SK-N-SH (cell line): ENCODE data around the gene PHOX2A. TPM values are rescaled to one million over a fixed set of nuclear protein-coding genes. Genes with fewer than 3 reads are reported as not detected.

Experiments used
- CTCF ChIA-PET: fragments of 300-600, 350-600 bp; formaldehyde crosslinking; extraction: SDS; loops from one replicate; lab custom pipeline; 2021; lab: Yijun Ruan, JAX
- POLR2A ChIA-PET: fragments of 350-600 bp; sonication (Branson Sonifier 250); formaldehyde crosslinking; extraction: SDS; loops from one replicate; lab custom pipeline; 2020; ENCODE audit warnings: antibody characterized with exemption, inconsistent platforms; lab: Yijun Ruan, JAX
- DNase-seq: peaks from one replicate; pipeline ENCODE4 v3.0.0; 2012
- H2AFZ ChIP-seq: fragments of 200-600 bp; sonication (generic); 2 replicates; pipeline ENCODE4 v1.8.1; 2016; ENCODE audit warnings: antibody characterized with exemption, mild to moderate bottlenecking, low read depth
- H3F3A ChIP-seq: fragments of 200-600 bp; sonication (generic); replicated peaks from 2 replicates; pipeline ENCODE3; 2016; ENCODE audit warnings: antibody characterized with exemption, mild to moderate bottlenecking; ENCODE audit not compliant: insufficient read depth
- H3K27ac ChIP-seq, 2 experiments: fragments of 200-500 bp in 1 of 2; fragments of 200-600 bp in 1 of 2; sonication (Bioruptor generic) in 1 of 2; sonication (generic), shearing (Covaris generic) in 1 of 2; 2 replicates each; pipeline versions ENCODE4 v1.5.1 to v1.6.1; 2014 to 2016; ENCODE audit warnings: low read depth in 2 of 2, inconsistent platforms in 1 of 2, low read length in 1 of 2, mild to moderate bottlenecking in 1 of 2, mixed read lengths in 1 of 2
- H3K27me3 ChIP-seq: fragments of 200-600 bp; sonication (generic), shearing (Covaris generic); 2 replicates; pipeline ENCODE4 v1.6.1; 2016; ENCODE audit warnings: mixed run types; ENCODE audit not compliant: insufficient read depth
- H3K36me3 ChIP-seq, 2 experiments: fragments of 200-500 bp in 1 of 2; fragments of 200-600 bp in 1 of 2; sonication (Bioruptor generic) in 1 of 2; sonication (generic) in 1 of 2; replicated peaks in 1 of 2; 2 replicates each; pipeline versions ENCODE3 to v1.5.1; 2014 to 2016; ENCODE audit warnings: low read length in 1 of 2, mild to moderate bottlenecking in 1 of 2; ENCODE audit not compliant: insufficient read depth in 2 of 2, control insufficient read depth in 1 of 2
- H3K4me1 ChIP-seq, 2 experiments: fragments of 200-500 bp in 1 of 2; fragments of 200-600 bp in 1 of 2; sonication (Bioruptor generic) in 1 of 2; sonication (generic), shearing (Covaris generic) in 1 of 2; 2 replicates each; pipeline versions ENCODE4 v1.5.1 to v1.6.1; 2014 to 2016; ENCODE audit warnings: low read depth in 1 of 2, low read length in 1 of 2, mixed run types in 1 of 2; ENCODE audit not compliant: insufficient read depth in 2 of 2, control insufficient read depth in 1 of 2
- H3K4me2 ChIP-seq: fragments of 200-600 bp; sonication (generic), shearing (Covaris generic); 2 replicates; pipeline ENCODE4 v1.6.1; 2017; ENCODE audit warnings: mixed run types
- H3K4me3 ChIP-seq, 2 experiments: fragments of 200-500 bp in 1 of 2; fragments of 200-600 bp in 1 of 2; sonication (Bioruptor generic) in 1 of 2; sonication (generic), shearing (Covaris generic) in 1 of 2; 2 replicates each; pipeline versions ENCODE4 v1.5.1 to v1.8.1; 2014 to 2016; ENCODE audit warnings: low read depth in 2 of 2, inconsistent platforms in 1 of 2, low read length in 1 of 2, mild to moderate bottlenecking in 1 of 2, mixed read lengths in 1 of 2, moderate library complexity in 1 of 2
- H3K79me2 ChIP-seq: fragments of 200-600 bp; sonication (generic); 2 replicates; pipeline ENCODE4 v1.8.1; 2017; ENCODE audit warnings: mild to moderate bottlenecking; ENCODE audit not compliant: insufficient read depth
- H3K9ac ChIP-seq: fragments of 200-600 bp; sonication (generic); 2 replicates; pipeline ENCODE4 v1.6.1; 2017; ENCODE audit warnings: mixed run types
- H3K9me2 ChIP-seq: fragments of 200-600 bp; sonication (generic); 2 replicates; pipeline ENCODE4 v1.6.1; 2017; ENCODE audit warnings: mixed run types
- H3K9me3 ChIP-seq: fragments of 200-600 bp; sonication (generic); 2 replicates; pipeline ENCODE4 v1.6.1; 2017; ENCODE audit warnings: mixed run types, mild to moderate bottlenecking, moderate library complexity
- H4K20me1 ChIP-seq: fragments of 200-600 bp; sonication (generic); 2 replicates; pipeline ENCODE4 v1.6.1; 2017; ENCODE audit warnings: mild to moderate bottlenecking, mixed run types; ENCODE audit not compliant: insufficient read depth
- CHD2 ChIP-seq: fragments of 150-350 bp; IDR thresholded peaks from 2 replicates; pipeline ENCODE4 v1.6.1; 2018; ENCODE audit warnings: low read length; ENCODE audit not compliant: partially characterized antibody
- ELF1 ChIP-seq: IDR thresholded peaks from 2 replicates; pipeline ENCODE4 v1.4.0; 2012
- EP300 ChIP-seq, 2 experiments: IDR thresholded peaks; 2 replicates each; pipeline versions ENCODE4 v1.4.0 to v1.6.1; 2012; ENCODE audit warnings: borderline replicate concordance in 1 of 2, low read depth in 1 of 2, low read length in 1 of 2
- FOXJ3 ChIP-seq: sonication (generic); formaldehyde crosslinking; IDR thresholded peaks from 2 replicates; pipeline ENCODE4 v1.5.1; 2020; ENCODE audit warnings: mild to moderate bottlenecking, missing genetic modification reagents
- JUND ChIP-seq: IDR thresholded peaks from 2 replicates; pipeline ENCODE4 v1.4.0; 2012
- MXI1 ChIP-seq: IDR thresholded peaks from 2 replicates; pipeline ENCODE4 v1.6.1; 2012; ENCODE audit warnings: mild to moderate bottlenecking, low read depth, low read length, improper control_type of control experiment
- NFIC ChIP-seq: IDR thresholded peaks from 2 replicates; pipeline ENCODE4 v1.4.0; 2012; ENCODE audit warnings: borderline replicate concordance
- NRF1 ChIP-seq: IDR thresholded peaks from 2 replicates; pipeline ENCODE4 v1.6.1; 2012; ENCODE audit warnings: low read depth, mild to moderate bottlenecking, low read length
- POLR2AphosphoS5 ChIP-seq: IDR thresholded peaks from 2 replicates; pipeline ENCODE4 v1.6.1; 2012; ENCODE audit warnings: low read depth, low read length
- RAD21 ChIP-seq: IDR thresholded peaks from 2 replicates; pipeline ENCODE4 v1.6.1; 2012; ENCODE audit warnings: mild to moderate bottlenecking, low read length
- RCOR1 ChIP-seq: fragments of 150-350 bp; IDR thresholded peaks from 2 replicates; pipeline ENCODE4 v1.6.1; 2017; ENCODE audit warnings: antibody characterized with exemption, low read length
- RXRA ChIP-seq: IDR thresholded peaks from 2 replicates; pipeline ENCODE4 v1.4.0; 2012; ENCODE audit warnings: low read depth, mild to moderate bottlenecking, borderline replicate concordance
- SMC3 ChIP-seq: IDR thresholded peaks from 2 replicates; pipeline ENCODE4 v1.6.1; 2012; ENCODE audit warnings: low read depth, low read length, improper control_type of control experiment
- TAF1 ChIP-seq: IDR thresholded peaks from 2 replicates; pipeline ENCODE4 v1.6.1; 2012; ENCODE audit warnings: low read depth, mild to moderate bottlenecking, low read length, moderate library complexity, borderline replicate concordance
- TEAD4 ChIP-seq: IDR thresholded peaks from 2 replicates; pipeline ENCODE4 v1.4.0; 2012; ENCODE audit warnings: mild to moderate bottlenecking, borderline replicate concordance; ENCODE audit not compliant: insufficient read depth
- WGBS: methylation state at CpG from one replicate; pipeline ENCODE4 v1.1.6; 2017; ENCODE audit warnings: low lambda C conversion rate; 5-methylcytosine and 5-hydroxymethylcytosine counted together
- polyA plus RNA-seq, 3 experiments: library from polyadenylated mRNA; depleted of rRNA; stranded (reverse); fragments of >200 nt; gene quantifications; 2 replicates each; pipeline ENCODE4 v1.2.3, GENCODE V29; 2012
- TF ChIP-seq, protein P1 (sequence below): IDR thresholded peaks from 2 replicates; pipeline ENCODE4 v1.4.0; 2012; ENCODE audit warnings: low read depth, borderline replicate concordance
- TF ChIP-seq, protein P2 (sequence below): IDR thresholded peaks from 2 replicates; pipeline ENCODE4 v1.4.0; 2012; ENCODE audit warnings: low read depth, borderline replicate concordance
- TF ChIP-seq, protein P3 (sequence below): IDR thresholded peaks from 2 replicates; pipeline ENCODE4 v1.4.0; 2012; ENCODE audit warnings: low read depth
- TF ChIP-seq, protein P4 (sequence below): fragments of 150-350 bp; IDR thresholded peaks from 2 replicates; pipeline ENCODE4 v1.6.1; 2016; ENCODE audit warnings: mild to moderate bottlenecking, low read depth, low read length

The PHOX2A gene
- polyA plus RNA-seq, 1 of the 3 experiments (the other 2 are of a cell fraction), result 75.6 TPM

DNA sequence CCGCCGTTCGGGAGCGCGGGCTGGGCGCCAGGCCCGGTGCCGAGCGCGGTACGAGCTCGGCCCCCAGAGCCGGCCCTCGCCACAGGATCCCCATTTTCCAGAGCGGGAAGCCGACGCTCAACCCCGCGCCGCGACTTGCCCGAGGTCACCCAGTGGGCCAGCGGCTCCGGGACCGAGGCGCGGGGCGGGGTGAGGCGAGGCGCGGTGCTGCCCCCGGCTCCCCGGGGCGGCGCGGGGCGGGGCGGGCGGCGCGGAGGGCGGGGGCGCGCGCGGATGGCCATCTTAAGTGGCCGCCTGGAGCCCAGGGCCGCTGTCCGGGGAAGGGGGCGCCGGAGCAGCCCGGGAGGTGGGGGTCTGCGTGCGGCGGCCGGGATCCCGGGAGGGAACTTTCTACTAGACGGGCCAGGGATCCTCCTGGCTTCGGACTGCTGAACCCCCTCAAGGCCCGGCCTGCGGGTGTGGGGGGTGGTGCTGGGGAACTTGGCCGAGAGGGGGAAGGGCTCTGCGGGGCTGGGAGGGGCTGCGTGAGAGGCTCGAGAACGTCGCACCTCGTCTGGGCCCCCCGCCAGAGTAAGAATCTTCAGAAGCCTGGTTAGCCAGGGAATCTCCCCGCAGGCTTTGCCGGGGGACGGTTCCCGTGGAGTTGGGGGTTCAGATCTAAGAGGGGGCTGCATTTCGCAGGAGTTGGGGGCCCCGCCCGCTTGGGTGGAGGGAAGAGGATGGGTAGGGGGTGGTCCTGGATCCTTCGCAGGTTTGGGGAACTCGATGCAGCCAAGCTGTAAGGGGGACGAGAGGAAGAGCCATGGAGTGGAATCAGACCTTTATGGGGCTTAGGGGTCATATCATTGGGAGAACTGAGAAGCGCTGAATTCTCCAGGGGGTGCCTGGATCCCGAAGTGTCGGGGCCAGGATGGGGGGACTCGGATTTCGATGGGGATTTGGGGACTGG is 20.1 kb downstream of the PHOX2A start:
- H2AFZ ChIP-seq, result peak overlapping the region; percentile 82; the same call in 1 of the 2 replicates
- peaks cover 5 to 34% of the 10 kb centered on the region in 2 experiments; a peak in 3 of 4 replicates for H3K4me1 ChIP-seq
- H3K9me2 ChIP-seq, result no peaks in the 10 kb centered on the region
- H3K9ac ChIP-seq, result peak overlapping the region; percentile 98
- ChIA-PET POLR2A (interaction anchor here (0.6 to 8.7 kb wide), 13 partner anchors 8 to 207 kb away, joined by 3 to 131 read pairs (median 5); partner anchors contain the start of genes ANAPC15 and PHOX2A), CTCF (interaction anchor here (0.6 to 9.1 kb wide), 16 partner anchors 12 to 247 kb away, joined by 3 to 73 read pairs (median 4); partner anchors contain the start of gene CLPB)
- TF ChIP-seq RAD21 (no peak), TAF1 (peak; percentile 31; the same call in 1 of the 2 replicates), CHD2 (peak; percentile 79), MXI1 (peak; percentile 51; the same call in 1 of the 2 replicates)
- peak overlapping the region; percentile 100 for H3K4me2 ChIP-seq
- DNase-seq, result peak; percentile 84
- H3K4me3 ChIP-seq, result peak overlapping the region; percentile 96 to 100
- peak overlapping the region; percentile 90 to 91 for H3K27ac ChIP-seq
- no peaks in the 10 kb centered on the region for H3K9me3 ChIP-seq
- H3K36me3 ChIP-seq, result peaks cover 21 to 25% of the 10 kb centered on the region in 2 experiments
- no peaks in the 10 kb centered on the region for H3K27me3 ChIP-seq
- H3K79me2 ChIP-seq, result peaks cover 51% of the 10 kb centered on the region
- no peaks in the 10 kb centered on the region for H3F3A ChIP-seq
- H4K20me1 ChIP-seq, result peaks cover 39% of the 10 kb centered on the region
- under 1% methylated on average over 37 of the region's 84 CpGs for WGBS

DNA sequence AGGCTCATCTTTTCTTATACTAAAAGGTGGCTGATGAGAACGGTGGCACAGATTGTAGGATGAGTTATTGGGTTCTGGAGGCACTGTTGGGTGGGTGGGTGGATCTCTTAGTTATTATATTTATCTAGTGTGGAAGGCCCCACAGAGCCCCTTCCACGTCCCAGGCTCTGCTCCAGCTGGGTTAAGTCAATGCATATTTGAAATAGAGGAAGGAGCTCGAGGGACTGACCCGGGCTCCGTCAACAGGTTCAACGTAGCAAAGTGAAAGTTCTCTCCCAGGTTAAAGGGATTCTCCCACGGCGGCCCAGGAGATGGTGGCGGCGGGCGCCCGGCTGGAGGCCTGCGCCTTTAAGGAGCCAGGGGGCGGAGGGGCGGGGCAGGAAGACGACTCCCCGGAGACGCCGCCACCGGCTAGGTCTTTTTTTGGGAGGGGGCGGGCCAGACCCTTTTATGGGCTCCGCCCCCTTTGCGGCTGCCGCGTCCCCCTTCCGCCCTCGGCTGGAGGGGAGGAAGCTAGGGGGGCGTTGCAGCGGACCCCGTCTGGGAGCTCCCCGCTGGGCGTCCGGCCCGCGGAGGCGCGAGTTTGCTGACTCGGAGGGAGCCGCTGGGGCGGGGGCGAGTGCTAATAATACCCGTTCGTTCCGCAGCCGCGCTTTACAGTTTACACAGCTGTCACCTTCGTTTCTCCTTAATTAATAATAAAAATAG is 20.9 kb downstream of the PHOX2A start:
- ChIA-PET CTCF (interaction anchor here (0.6 to 9.1 kb wide), 13 partner anchors 11 to 228 kb away, joined by 3 to 73 read pairs (median 4); partner anchors contain the start of gene CLPB), POLR2A (interaction anchor here (0.6 to 8.7 kb wide), 14 partner anchors 9 to 208 kb away, joined by 3 to 131 read pairs (median 5); partner anchors contain the start of genes ANAPC15 and PHOX2A)
- Histone ChIP-seq H3F3A (no peaks in the 10 kb centered on the region), H3K27ac (peak overlapping the region; percentile 90 to 91), H3K9me3 (no peaks in the 10 kb centered on the region), H3K4me2 (peak overlapping the region; percentile 100), H3K79me2 (peaks cover 42% of the 10 kb centered on the region), H4K20me1 (peaks cover 30% of the 10 kb centered on the region), H3K27me3 (no peaks in the 10 kb centered on the region), H3K9me2 (no peaks in the 10 kb centered on the region), H3K4me1 (peaks cover 5 to 31% of the 10 kb centered on the region in 2 experiments; a peak in 3 of 4 replicates), H3K36me3 (peaks cover 17% of the 10 kb centered on the region in 2 experiments), H2AFZ (peak overlapping the region; percentile 85), H3K4me3 (peak overlapping the region; percentile 96 to 100), H3K9ac (peak overlapping the region; percentile 98)
- under 1% methylated on average over 31 of the region's 47 CpGs for WGBS
- peak; percentile 92 for DNase-seq
- TF ChIP-seq POLR2AphosphoS5 (0 out of 2 replicates have a peak, but pooled peaks have one; percentile 44), MXI1 (no peak), RCOR1 (no peak), CHD2 (no peak), NFIC (no peak; the same call in 1 of the 2 replicates), FOXJ3 (CRISPR knock-in tag) (no peak), RXRA (no peak; the same call in 1 of the 2 replicates), TEAD4 (0 out of 2 replicates have a peak, but pooled peaks have one; percentile 19), NRF1 (no peak), JUND (no peak; the same call in 1 of the 2 replicates), EP300 (IDR thresholded peaks at IDR 0.05; ENCODE audit: borderline replicate concordance in 1 of 2, low read depth in 1 of 2, low read length in 1 of 2) (peak in 1 of 2 experiments; percentile 41; a peak in 1 of 4 replicates), RAD21 (no peak), ELF1 (peak; percentile 61), SMC3 (no peak)
- TF ChIP-seq, protein P1, sequence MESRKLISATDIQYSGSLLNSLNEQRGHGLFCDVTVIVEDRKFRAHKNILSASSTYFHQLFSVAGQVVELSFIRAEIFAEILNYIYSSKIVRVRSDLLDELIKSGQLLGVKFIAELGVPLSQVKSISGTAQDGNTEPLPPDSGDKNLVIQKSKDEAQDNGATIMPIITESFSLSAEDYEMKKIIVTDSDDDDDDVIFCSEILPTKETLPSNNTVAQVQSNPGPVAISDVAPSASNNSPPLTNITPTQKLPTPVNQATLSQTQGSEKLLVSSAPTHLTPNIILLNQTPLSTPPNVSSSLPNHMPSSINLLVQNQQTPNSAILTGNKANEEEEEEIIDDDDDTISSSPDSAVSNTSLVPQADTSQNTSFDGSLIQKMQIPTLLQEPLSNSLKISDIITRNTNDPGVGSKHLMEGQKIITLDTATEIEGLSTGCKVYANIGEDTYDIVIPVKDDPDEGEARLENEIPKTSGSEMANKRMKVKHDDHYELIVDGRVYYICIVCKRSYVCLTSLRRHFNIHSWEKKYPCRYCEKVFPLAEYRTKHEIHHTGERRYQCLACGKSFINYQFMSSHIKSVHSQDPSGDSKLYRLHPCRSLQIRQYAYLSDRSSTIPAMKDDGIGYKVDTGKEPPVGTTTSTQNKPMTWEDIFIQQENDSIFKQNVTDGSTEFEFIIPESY, result no peak
- TF ChIP-seq, protein P2, sequence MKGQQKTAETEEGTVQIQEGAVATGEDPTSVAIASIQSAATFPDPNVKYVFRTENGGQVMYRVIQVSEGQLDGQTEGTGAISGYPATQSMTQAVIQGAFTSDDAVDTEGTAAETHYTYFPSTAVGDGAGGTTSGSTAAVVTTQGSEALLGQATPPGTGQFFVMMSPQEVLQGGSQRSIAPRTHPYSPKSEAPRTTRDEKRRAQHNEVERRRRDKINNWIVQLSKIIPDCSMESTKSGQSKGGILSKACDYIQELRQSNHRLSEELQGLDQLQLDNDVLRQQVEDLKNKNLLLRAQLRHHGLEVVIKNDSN, result no peak
- TF ChIP-seq, protein P3, sequence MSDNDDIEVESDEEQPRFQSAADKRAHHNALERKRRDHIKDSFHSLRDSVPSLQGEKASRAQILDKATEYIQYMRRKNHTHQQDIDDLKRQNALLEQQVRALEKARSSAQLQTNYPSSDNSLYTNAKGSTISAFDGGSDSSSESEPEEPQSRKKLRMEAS, result peak; percentile 86
- TF ChIP-seq, protein P4, sequence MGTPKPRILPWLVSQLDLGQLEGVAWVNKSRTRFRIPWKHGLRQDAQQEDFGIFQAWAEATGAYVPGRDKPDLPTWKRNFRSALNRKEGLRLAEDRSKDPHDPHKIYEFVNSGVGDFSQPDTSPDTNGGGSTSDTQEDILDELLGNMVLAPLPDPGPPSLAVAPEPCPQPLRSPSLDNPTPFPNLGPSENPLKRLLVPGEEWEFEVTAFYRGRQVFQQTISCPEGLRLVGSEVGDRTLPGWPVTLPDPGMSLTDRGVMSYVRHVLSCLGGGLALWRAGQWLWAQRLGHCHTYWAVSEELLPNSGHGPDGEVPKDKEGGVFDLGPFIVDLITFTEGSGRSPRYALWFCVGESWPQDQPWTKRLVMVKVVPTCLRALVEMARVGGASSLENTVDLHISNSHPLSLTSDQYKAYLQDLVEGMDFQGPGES, result no peak
